PFSK-1 (cell line): Measurements from ENCODE around the gene LVRN.

Source experiments
- FOXP2 ChIP-seq: optimal IDR thresholded peaks from 2 replicates; pipeline ENCODE3; 2011; ENCODE audit warnings: borderline replicate concordance, control low read depth, inconsistent platforms; ENCODE audit not compliant: insufficient read depth; ENCODE audit errors: extremely low read length, extremely low read depth
- POLR2AphosphoS5 ChIP-seq: IDR thresholded peaks from 2 replicates; pipeline ENCODE4 v1.6.1; 2012; ENCODE audit warnings: low read depth, mild to moderate bottlenecking, control low read depth, low read length, moderate library complexity
- REST ChIP-seq, 2 experiments: IDR thresholded peaks; 2 replicates each; pipeline versions ENCODE4 v1.6.1 to v1.8.0; 2011 to 2012; ENCODE audit warnings: low read depth in 2 of 2, low read length in 2 of 2, control low read depth in 1 of 2, inconsistent platforms in 1 of 2, mild to moderate bottlenecking in 1 of 2, moderate library complexity in 1 of 2; ENCODE audit not compliant: insufficient read depth in 1 of 2
- SIN3A ChIP-seq: IDR thresholded peaks from 2 replicates; pipeline ENCODE4 v1.6.1; 2012; ENCODE audit warnings: mild to moderate bottlenecking, low read length, moderate library complexity, borderline replicate concordance; ENCODE audit not compliant: insufficient read depth
- TAF1 ChIP-seq: IDR thresholded peaks from 2 replicates; pipeline ENCODE4 v1.6.1; 2012; ENCODE audit warnings: low read length, control low read depth, borderline replicate concordance; ENCODE audit not compliant: insufficient read depth

The LVRN gene

DNA sequence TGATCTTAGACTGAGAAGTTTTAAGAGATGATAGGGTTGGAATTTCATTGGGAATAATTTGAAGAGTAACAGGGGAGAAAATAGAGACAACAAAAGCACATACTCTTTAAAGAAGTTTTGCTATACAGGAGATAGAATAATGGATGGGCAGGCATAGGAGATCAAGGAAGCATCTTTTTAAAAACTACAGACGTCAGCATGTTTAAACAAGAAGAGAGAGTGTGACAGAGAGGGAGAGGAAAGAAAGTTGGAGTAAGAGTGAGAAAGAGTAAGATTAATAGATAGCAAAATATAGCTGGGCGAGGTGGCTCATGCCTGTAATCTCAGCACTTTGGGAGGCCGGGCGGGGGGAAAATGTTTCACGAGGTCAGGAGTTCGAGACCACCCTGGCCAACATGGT lies 5.3 kb upstream of the LVRN start:
- TF ChIP-seq REST (IDR thresholded peaks at IDR 0.05; ENCODE audit: insufficient read depth in 1 of 2, low read depth in 2 of 2, low read length in 2 of 2) (no peak), POLR2AphosphoS5 (no peak), TAF1 (no peak), SIN3A (no peak), FOXP2 (no peak)

- TF ChIP-seq SIN3A (no peak), POLR2AphosphoS5 (no peak), FOXP2 (no peak), REST (IDR thresholded peaks at IDR 0.05; ENCODE audit: insufficient read depth in 1 of 2, low read depth in 2 of 2, low read length in 2 of 2) (no peak), TAF1 (no peak)
Observed at GRCh38 chr5:115961381-115962238, 665 bp upstream of the LVRN start.

GRCh38 chr5:115962565-115963402 lies 509 bp downstream of the LVRN start:
- TF ChIP-seq POLR2AphosphoS5 (no peak), REST (IDR thresholded peaks at IDR 0.05; ENCODE audit: insufficient read depth in 1 of 2, low read depth in 2 of 2, low read length in 2 of 2) (no peak), FOXP2 (no peak), SIN3A (no peak), TAF1 (no peak)

DNA sequence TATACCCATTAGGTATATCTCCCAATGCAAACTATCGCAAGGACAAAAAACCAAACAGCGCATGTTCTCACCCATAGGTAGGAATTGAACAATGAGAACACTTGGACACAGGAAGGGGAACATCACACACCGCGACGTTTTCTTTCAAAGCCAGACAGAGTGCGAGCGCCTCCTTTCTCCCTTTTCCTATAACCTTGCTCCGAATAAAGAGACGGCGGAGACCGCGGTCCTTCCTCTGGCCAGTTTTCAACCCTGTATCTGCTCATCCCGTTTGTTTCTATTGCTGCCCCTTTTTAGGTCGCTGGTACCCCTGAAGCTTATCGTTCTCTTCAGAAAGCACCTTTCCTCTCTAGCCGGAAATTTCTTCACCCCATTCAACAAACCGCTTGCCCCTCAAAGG lies 1.3 kb downstream of the LVRN start:
- TF ChIP-seq REST (IDR thresholded peaks at IDR 0.05; ENCODE audit: insufficient read depth in 1 of 2, low read depth in 2 of 2, low read length in 2 of 2), result no peak
- no peak for TF ChIP-seq FOXP2
- TF ChIP-seq POLR2AphosphoS5, result no peak
- no peak for TF ChIP-seq SIN3A
- TF ChIP-seq TAF1, result no peak
